Subcutaneous abdominal adipose tissue (tissue), 5 donors: ENCODE results near the gene NIF3L1.

Source experiments
- H3K27ac ChIP-seq: one replicate; pipeline ENCODE4 v1.7.0; 2013; ENCODE audit warnings: low read depth, mild to moderate bottlenecking, inconsistent platforms, low read length, moderate library complexity
- H3K27me3 ChIP-seq, 5 donors: one replicate each; pipeline ENCODE4 v1.7.0; 2013; ENCODE audit warnings: low read length in 5 of 5, inconsistent platforms in 1 of 5; ENCODE audit not compliant: control insufficient read depth in 5 of 5, insufficient read depth in 4 of 5
- H3K36me3 ChIP-seq, 5 donors: one replicate each; pipeline ENCODE4 v1.7.0; 2013; ENCODE audit warnings: low read length in 5 of 5; ENCODE audit not compliant: control insufficient read depth in 5 of 5, insufficient read depth in 5 of 5
- H3K4me1 ChIP-seq, 5 donors: one replicate each; pipeline ENCODE4 v1.7.0; 2013; ENCODE audit warnings: low read length in 5 of 5, mild to moderate bottlenecking in 3 of 5, moderate library complexity in 1 of 5; ENCODE audit not compliant: control insufficient read depth in 5 of 5, insufficient read depth in 5 of 5
- H3K4me3 ChIP-seq, 5 donors: one replicate each; pipeline ENCODE4 v1.7.0; 2013; ENCODE audit warnings: low read length in 5 of 5, low read depth in 1 of 5
- H3K9ac ChIP-seq, 5 donors: one replicate each; pipeline ENCODE4 v1.7.0; 2013; ENCODE audit warnings: low read length in 5 of 5, mild to moderate bottlenecking in 4 of 5, moderate library complexity in 3 of 5
- H3K9me3 ChIP-seq, 5 donors: one replicate each; pipeline ENCODE4 v1.7.0; 2013; ENCODE audit warnings: low read length in 5 of 5; ENCODE audit not compliant: control insufficient read depth in 5 of 5
- donor health status: healthy.
- donor health status: healthy.
- donor health status: healthy.
- donor health status: healthy.
- donor health status: healthy.

NIF3L1 gene

DNA sequence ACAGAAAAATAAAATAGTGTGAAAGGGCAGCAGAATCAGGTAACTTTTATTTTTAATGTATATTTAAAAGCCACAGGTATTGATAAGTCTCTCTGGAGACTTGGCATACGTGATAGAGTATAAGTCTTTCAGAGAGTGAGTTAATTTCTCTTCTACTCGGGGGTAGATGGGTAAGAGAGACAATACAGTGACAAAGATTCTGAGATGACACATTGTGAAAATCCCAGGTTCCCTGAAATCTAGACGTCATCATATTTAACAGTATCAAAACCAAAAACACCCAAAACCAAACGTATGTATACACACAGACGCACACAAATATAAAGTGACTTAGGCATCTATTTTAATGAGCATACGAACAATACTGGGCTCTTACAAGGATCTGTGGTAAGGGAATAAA, 33.3 kb downstream of the NIF3L1 start:
- Histone ChIP-seq H3K27ac (no peak overlapping the region), H3K4me1 (no peaks in the 10 kb centered on the region), H3K9ac (no peak overlapping the region), H3K27me3 (no peaks in the 10 kb centered on the region), H3K4me3 (no peak overlapping the region), H3K36me3 (peaks cover 37 to 74% (median 39%) of the 10 kb centered on the region in 5 donors), H3K9me3 (no peaks in the 10 kb centered on the region)

DNA sequence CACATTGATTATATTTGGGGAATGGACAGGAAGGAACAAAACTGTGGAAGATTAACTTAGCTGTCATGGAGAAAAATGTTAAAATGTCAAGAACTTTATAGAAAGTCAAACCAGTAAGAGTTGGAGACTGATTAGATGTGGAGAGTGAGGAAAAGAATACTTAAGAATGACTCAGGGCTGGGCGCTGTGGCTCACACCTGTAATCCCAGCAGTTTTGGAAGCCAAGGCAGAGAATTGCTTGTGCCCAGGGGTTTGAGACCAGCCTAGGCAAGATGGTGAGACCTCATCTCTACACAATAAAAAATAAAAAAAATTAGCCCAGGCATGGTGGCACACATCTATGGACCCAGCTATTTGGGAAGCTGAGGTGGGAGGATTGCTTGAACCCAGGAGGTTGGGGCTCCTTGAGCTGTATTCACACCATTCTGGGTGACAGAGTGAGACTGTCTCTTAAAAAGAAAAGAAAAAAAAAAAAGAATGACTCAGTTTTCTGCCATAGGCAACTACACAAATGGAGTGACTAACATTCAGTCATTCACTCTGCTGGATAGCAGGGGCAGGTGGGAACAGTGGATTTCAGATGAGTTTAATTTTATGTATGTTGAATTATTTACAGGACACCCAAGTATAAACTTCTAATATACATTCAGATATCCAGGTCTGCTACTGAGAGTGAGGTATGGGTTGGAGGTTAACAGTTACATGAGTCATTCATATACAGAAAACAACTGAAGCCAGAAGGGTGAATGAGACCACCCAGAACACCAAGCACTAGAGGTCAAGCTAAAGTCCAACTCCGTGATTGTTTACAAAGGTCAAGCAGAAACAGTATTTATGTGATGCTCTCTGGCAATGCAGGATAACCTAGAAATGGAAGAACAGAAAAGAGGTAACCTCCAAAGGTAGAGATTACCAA, 40.4 kb downstream of the NIF3L1 start:
- H3K27ac ChIP-seq: no peak overlapping the region
- peak overlapping the region in 1 of 5 donors; percentile 4 for H3K9ac ChIP-seq
- no peaks in the 10 kb centered on the region for H3K27me3 ChIP-seq
- H3K4me3 ChIP-seq: no peak overlapping the region
- no peaks in the 10 kb centered on the region for H3K4me1 ChIP-seq
- peaks cover 23 to 60% (median 34%) of the 10 kb centered on the region in 5 donors for H3K36me3 ChIP-seq
- H3K9me3 ChIP-seq: no peaks in the 10 kb centered on the region

DNA sequence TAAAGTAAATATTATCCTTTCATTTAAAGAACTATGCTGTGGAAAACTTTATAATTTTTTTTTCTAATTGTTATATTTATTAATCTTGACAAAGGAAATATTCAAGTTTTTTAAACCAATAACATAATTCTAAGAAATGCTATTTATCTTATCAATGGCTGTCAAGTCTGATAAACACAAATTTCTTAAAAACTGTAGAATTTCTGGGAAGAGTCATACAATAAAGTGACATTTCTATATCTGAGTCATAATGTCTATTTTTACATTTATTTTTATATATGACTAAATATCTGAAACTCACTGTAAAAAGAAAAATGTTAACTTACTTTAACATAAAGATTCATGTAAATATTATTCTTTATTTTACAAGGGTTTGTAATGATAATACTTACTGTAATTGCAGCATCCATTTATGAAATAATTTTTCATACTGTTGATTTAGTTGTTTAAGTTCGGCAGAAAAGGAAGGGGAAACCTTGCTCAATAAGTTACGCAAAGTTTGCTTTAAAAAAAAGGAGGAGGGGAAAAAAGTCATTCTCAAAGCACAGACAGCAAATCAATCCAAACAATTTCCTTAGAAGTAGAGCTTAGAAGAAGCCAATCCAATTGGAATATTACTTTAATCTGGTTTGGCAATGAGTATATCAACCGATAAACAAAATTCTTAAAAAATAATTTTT, 41.9 kb downstream of the NIF3L1 start:
- Histone ChIP-seq H3K27ac (no peak overlapping the region), H3K27me3 (no peaks in the 10 kb centered on the region), H3K4me1 (no peaks in the 10 kb centered on the region), H3K4me3 (no peak overlapping the region), H3K9me3 (no peaks in the 10 kb centered on the region), H3K9ac (no peak overlapping the region), H3K36me3 (peaks cover 31 to 64% (median 39%) of the 10 kb centered on the region in 5 donors)

DNA sequence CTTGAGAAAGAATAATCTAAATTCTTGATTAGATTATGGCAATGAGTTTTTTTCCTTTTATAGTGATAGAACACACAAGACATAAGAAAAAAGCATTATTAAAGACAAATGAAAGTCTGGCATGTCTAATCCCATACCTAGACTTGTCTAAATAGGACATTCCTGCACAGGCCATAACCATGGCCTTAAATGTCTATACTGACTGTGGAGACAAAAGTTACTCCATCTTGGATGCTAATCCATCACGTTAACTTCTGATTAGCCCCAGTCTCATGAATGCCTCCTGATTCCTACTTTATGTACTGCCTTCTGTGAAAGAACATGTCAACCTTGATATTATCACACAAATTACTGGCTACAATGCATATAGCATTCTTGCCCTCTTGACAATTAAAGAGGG, 50.7 kb downstream of the NIF3L1 start:
- Histone ChIP-seq H3K27me3 (no peaks in the 10 kb centered on the region), H3K9ac (no peak overlapping the region), H3K9me3 (no peaks in the 10 kb centered on the region), H3K27ac (no peak overlapping the region), H3K36me3 (peaks cover 37 to 73% (median 47%) of the 10 kb centered on the region in 5 donors), H3K4me3 (no peak overlapping the region), H3K4me1 (peaks cover 0 to 6% (median 1%) of the 10 kb centered on the region in 5 donors)

DNA sequence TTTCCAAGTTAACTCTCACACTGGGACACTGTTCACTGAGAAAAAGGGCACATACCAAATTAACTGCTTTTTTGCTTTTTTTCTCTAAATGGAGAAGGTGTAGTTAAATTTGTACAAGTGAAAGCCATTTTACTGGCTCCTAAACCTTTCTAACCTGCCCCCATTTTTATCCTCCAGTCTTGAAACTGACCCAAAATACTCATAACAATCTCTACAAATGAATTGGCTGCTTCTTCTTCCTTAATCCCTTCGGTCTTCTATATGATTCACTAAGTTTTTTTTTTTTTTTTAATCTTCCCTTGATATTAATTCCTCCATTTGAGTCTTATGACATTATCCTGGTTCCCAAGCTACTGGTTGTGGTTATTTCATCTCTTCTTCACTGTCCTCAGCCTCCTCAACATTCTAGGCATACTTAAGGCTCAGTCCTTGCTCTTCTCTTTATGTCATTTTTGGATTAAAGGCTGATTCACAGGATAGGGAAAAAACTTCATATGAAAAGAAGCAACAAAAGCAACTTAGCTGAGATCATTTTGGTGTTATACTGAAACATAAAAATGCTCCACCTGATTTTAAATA, 54.4 kb downstream of the NIF3L1 start:
- Histone ChIP-seq H3K9ac (no peak overlapping the region), H3K27me3 (no peaks in the 10 kb centered on the region)

DNA sequence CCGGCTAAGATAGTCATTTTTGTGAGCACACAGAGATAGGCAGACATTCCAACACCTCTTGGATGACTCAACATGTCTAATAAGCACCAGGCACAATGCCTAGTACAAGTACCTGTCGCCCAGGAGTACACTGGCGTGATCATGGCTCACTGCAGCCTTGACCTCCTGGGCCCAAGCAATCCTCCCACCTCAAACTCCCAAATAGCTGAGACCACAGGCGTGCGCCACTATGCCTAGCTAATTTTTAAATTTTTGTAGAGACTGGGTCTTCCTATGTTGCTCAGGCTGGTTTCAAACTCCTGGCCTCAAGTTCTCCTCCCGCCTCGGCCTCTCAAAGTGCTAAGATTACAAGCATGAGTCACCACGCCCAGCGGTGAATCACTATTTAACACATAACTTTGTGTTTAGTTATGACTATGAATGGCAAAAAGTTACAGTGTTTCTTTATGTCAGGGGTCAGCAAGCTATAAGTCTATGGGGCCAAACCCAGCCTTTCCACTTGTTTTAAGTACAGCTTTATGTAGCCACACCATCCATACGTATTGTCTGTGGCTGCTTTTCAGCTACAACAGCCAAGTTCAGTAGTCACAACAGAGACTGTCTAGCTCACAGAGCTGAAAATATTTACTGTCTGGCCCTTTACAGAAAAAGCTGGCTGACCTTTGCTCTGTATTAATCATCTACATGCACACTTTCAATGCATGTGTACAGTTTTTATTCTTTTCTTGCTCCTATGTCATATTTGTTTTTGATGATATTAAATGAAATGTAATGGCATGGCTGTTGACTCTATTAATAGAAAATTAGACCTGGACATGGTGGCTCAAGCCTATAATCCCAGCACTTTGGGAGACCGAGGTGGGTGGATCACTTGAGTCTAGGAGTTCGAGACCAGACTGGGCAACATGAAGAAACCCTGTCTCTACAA, 55.6 kb downstream of the NIF3L1 start:
- no peak overlapping the region for H3K27ac ChIP-seq
- H3K4me1 ChIP-seq: peaks cover 0 to 8% (median 3%) of the 10 kb centered on the region in 5 donors
- H3K4me3 ChIP-seq: no peak overlapping the region
- no peaks in the 10 kb centered on the region for H3K9me3 ChIP-seq
- no peak overlapping the region for H3K9ac ChIP-seq
- H3K27me3 ChIP-seq: no peaks in the 10 kb centered on the region
- H3K36me3 ChIP-seq: peaks cover 20 to 64% (median 30%) of the 10 kb centered on the region in 5 donors

More for the DNA sequence above, 54.4 kb downstream of the NIF3L1 start:
- H3K4me1 ChIP-seq: peaks cover 0 to 8% (median 3%) of the 10 kb centered on the region in 5 donors
- peaks cover 20 to 62% (median 35%) of the 10 kb centered on the region in 5 donors for H3K36me3 ChIP-seq
- no peaks in the 10 kb centered on the region for H3K9me3 ChIP-seq
- no peak overlapping the region for H3K27ac ChIP-seq
- no peak overlapping the region for H3K4me3 ChIP-seq

DNA sequence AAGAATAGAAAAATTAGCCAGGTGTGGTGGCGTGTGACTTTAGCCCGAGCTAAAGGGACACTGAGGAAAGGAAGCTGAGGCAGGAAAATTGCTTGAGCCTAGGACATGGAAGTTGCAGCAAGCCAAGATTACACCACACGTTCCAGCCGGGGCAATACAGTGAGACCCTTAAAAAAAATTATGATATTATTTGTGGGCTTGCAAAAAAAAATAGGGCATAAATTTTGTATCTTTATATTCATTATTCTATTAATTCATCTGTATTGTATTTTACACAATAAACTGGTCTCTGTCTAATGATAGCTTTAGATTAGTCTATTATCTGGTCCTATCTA, 56.2 kb downstream of the NIF3L1 start:
- H3K4me3 ChIP-seq: no peak overlapping the region
- peaks cover 0 to 8% (median 3%) of the 10 kb centered on the region in 5 donors for H3K4me1 ChIP-seq
- H3K27ac ChIP-seq: no peak overlapping the region
- H3K9me3 ChIP-seq: no peaks in the 10 kb centered on the region
- peaks cover 14 to 62% (median 27%) of the 10 kb centered on the region in 5 donors for H3K36me3 ChIP-seq
- no peak overlapping the region for H3K9ac ChIP-seq
- H3K27me3 ChIP-seq: no peaks in the 10 kb centered on the region

DNA sequence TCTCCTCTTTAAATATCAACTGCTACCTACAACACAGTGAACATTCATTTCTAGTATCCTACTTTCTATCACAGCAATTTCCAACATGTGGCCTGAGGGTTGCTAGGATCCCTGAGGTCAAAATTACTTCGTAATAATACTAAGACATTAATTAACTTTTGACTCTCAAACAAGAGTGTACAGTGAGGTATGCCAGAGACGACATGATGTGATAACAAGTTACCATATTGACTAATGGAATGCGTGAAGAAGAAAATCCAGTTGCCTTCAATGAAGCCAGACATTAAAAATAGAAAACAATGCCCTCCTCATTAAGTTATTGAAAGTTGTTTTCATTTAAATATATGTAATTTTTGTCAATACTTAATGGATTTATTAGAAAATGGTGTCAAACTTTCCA, 61.2 kb downstream of the NIF3L1 start:
- Histone ChIP-seq H3K27me3 (no peaks in the 10 kb centered on the region), H3K4me3 (no peak overlapping the region), H3K4me1 (no peaks in the 10 kb centered on the region), H3K27ac (no peak overlapping the region), H3K9ac (no peak overlapping the region), H3K9me3 (no peaks in the 10 kb centered on the region), H3K36me3 (peaks cover 17 to 46% (median 29%) of the 10 kb centered on the region in 5 donors)
